Stomach (tissue), 4 donors: Measurements from ENCODE around the gene CDC42EP1.
"Not testable (repeated sequence)": the region's sequence is repeated elsewhere in the genome, so short reads cannot be mapped to it uniquely, and the experiment has no call there.

Experiments used
- CTCF ChIP-seq, 7 experiments: fragments of 450-650 bp in 4 of 7; fragments of 200-600 bp in 3 of 7; sonication (generic) in 3 of 7; IDR thresholded peaks; one replicate each; pipeline ENCODE4 v1.5.1; 2016 to 2019; ENCODE audit warnings: antibody characterized with exemption in 7 of 7, control low read depth in 2 of 7, mild to moderate bottlenecking in 1 of 7
- EP300 ChIP-seq: sonication (generic); formaldehyde crosslinking; IDR thresholded peaks from one replicate; pipeline ENCODE4 v1.6.1; 2017; ENCODE audit warnings: antibody characterized with exemption
- POLR2A ChIP-seq, 4 donors: fragments of 450-650 bp; IDR thresholded peaks; one replicate each; pipeline ENCODE4 v1.6.1; 2016; ENCODE audit warnings: antibody characterized with exemption in 4 of 4, control low read depth in 2 of 4, mild to moderate bottlenecking in 1 of 4, moderate library complexity in 1 of 4
- POLR2AphosphoS5 ChIP-seq, 3 donors: sonication (generic); formaldehyde crosslinking; IDR thresholded peaks; one replicate each; pipeline ENCODE4 v1.6.1; 2016; ENCODE audit warnings: antibody characterized with exemption in 3 of 3

- not testable (repeated sequence) for TF ChIP-seq POLR2AphosphoS5 (IDR thresholded peaks at IDR 0.05); CTCF (IDR thresholded peaks at IDR 0.05); EP300; POLR2A (IDR thresholded peaks at IDR 0.05)
Observed at GRCh38 chr22:37602546-37603277, 42.4 kb downstream of the CDC42EP1 start.
